HG02970 (cell line): ENCODE results near the gene MTA2.
"Not testable (repeated sequence)": the region's sequence is repeated elsewhere in the genome, so short reads cannot be mapped to it uniquely, and the experiment has no call there.

Experiments
- ATAC-seq: cut with Tn5 transposase; IDR thresholded peaks from one replicate; pipeline ENCODE4 v1.9.1; 2021; ENCODE audit warnings: mild to moderate bottlenecking, moderate library complexity, moderate number of reproducible peaks; ENCODE audit not compliant: unreplicated experiment, low FRiP score

Gene MTA2

DNA sequence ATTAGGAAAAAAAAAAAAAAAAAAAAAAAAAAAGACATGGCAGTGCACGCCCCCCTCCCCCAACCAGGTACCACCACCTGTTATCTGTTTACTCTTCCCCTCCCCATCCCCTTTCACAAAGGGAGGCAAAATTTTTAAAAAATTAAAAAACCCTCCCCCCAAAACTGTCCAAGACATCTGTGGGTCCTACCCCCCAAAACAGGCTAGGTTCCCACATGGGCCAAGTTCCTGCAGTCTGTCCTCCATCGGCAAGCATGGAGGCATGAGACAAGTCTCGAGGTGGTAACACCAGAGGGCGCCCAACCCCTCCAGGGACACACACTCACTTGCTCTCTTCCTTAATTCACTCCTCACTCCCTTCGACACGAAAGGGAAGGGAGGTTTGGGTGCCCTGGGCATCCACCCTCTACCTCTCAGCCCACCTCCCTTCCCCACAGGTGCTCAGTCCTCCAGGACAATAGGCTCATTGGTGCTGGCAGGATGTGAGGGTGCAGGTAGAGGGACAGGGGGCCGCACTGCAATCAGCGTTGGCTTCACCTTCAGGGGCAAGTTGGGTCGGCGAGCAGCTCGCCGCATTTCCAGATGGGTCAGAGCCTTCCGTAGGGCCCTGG is 8.1 kb downstream of the MTA2 start:
- no peak for ATAC-seq

DNA sequence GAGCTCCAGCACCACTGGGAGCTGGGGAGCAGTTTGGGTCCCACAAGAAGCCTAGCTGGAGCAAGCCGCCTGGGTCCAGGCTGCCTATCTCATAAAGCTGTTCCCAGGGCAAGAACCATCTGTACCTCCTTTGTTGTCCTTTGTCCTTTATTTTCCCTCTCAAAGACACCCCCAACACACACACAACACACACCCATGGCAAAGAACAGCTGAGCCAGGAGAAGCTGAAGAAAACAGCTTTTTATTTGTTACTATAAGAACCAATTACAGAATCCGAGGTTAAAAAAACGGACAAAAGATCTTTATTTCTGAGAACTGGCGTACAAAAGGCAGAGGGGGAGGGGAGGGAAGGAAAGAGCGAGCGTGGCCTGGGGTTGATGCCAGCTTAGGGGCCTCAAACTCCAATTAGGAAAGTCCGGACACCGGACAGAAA is 8.7 kb downstream of the MTA2 start:
- ATAC-seq = no peak

DNA sequence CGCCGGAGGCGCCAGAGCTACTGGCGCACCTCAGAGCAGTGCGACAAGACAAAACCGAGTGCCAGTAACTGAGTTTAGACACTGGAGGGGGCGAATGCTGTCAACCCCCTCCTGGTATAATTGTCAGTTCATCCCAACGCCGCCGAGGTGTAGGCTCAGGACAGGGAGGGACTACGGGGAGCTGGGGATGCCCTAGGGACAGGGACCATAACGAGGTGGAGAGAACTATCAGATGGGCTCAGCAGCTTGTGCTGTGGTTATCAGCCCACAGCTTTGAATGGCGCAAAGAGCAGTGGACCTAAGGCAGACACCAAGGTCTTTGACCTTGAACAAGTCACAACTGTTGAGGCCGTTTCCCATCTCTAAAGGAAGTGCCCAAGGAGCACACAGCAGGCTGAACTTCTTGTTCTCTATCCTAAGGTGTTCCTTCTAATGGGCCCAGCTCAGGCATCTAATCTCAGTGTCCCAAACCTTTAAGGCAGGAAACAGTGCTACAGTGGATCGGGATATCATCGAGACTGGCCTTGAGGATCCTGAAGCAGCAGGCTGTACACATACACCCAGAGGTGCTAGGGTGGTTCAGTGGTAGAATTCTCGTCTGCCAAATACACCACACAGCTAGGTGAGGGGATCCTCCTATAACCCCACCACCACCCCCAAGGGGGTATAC is 9.4 kb downstream of the MTA2 start:
- no peak for ATAC-seq

DNA sequence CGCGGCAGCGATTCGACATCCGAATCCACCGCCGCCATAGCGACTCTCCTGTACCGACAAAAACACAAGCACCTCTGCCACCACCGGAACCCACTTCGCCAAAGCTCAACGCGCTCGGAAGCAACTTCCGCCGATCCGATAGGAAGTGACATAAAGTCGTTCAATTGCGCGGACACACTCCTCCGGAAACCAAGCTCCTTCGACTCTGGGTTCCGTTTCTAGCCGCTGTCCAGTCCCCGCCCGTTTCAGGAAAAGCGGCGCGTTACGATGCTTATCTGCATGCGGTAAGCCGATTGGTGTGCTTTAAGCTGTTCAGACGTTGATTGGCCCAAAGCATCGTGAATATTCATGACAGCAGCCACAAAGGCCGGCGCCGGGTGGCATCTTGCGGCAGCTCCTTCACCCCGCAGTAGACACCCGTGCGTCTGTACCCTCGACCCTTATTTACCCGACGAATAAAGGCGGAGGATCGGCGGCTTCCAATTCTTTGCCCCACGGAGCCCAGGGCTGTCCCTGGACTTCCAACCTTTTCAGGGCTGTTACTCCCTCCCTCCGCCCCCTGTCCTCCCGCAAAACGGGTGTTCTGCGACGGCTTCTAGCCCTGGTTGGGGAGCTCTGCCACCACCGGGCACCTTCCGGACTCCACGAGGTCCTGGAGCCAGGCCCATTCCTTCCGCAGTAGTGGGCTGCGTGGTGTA is 10.1 kb downstream of the MTA2 start, which contains the start of gene TUT1:
Gene TUT1, minus strand, starts transcription at position 76 of the 698 bp plus-strand sequence. Its CDS starts 38 bp downstream, at position 38.
- peak; percentile 80 for ATAC-seq

DNA sequence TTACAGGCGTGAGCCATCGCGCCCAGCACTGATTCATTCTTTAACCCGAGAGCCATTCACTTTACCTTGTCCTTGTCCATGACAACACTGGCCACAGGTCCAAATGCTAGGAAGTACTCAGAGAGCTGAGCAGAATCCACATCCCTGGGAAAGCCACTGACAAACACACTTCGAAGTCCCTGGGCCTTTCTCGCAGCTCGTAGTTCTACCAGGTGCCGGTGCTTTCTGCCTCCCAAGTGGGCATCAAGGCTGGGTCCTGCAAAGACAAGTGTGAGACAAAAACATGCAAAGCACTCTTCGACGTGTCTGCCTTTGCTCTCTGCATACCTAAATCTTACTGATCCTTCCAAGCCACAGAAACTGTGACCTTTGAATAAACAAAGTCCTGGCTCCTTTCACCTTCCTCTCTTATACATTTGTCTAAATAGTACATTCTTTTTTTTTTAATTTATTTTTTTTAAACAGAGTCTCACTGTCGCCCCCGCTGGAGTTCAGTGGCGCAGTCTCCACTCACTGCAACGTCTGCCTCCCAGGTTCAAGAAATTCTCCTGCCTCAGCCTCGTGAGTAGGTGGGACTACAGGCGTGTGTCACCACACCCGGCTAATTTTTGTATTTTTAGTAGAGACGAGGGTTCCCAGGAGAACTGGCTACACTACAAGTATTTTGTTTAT is 12.6 kb downstream of the MTA2 start:
- no peak for ATAC-seq

DNA sequence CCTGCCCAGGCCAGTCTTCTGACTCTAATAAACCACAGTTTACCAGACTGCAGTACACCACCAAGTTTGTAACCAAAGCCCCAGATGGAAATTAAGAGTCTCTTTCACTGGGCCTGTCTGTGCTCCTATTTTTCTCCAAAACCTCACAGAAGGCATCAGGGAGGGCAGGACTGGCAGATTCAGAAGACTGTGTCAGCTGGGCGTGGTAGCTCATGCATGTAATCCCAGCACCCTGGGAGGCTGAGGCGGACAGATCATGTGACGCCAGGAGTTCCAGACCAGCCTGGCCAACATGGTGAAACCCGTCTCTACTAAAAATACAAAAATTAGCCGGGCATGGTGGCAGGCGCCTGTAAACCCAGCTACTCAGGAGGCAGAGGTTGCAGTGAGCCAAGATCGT is 16.3 kb downstream of the MTA2 start:
- ATAC-seq = not testable (repeated sequence)

DNA sequence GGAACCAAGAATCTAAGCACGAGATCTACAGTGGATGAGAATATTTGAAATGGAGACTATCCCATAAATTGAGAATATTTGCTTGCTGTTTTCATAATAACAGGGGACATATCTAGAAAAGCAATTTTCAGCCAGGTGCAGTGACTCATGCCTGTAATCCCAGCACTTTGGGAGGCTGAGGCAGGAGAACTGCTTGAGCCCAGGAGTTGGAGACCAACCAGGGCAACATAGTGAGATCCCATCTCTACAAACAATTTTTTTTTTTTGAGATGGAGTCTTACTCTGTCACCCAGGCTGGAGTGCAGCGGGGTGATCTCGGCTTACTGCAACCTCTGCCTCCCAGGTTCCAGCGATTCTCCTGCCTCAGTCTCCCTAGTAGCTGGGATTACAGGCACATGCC is 19.9 kb downstream of the MTA2 start:
- ATAC-seq = not testable (repeated sequence)

DNA sequence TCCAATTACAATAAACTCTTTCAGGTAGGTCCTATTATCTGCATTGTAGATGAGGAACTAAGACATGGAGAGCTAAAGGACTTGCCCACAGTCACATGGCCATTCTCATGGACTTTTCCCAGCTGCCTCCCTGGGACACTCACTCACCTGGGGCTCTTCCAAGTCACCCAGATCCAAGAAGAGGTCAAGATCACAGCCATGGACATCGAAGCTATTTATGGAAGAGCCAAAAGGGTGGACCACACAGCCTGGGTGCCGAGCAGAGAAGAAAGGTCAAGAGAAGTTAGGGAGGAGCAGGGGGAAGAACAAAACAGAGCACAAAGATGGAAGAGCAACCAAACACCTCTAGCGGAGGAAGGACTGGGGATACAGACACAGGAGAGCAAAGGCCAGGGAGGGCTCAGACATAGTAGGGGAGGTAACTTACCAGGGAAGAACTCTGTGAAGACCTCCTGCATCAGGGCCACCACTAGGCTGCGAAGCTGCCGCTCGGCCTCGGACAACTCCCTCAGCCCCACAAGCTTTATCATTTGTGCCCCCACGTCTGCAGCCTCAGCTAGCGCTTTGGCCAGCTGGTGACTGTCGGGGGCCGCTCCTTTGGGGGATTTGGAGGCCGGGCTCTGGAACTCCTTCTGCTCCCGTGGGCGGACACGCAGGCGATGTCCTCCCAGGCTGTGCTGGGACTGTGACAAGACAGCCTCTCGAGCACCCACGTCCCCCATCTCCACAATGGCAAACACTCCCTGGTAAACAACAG is 20.5 kb downstream of the MTA2 start:
- no peak for ATAC-seq

DNA sequence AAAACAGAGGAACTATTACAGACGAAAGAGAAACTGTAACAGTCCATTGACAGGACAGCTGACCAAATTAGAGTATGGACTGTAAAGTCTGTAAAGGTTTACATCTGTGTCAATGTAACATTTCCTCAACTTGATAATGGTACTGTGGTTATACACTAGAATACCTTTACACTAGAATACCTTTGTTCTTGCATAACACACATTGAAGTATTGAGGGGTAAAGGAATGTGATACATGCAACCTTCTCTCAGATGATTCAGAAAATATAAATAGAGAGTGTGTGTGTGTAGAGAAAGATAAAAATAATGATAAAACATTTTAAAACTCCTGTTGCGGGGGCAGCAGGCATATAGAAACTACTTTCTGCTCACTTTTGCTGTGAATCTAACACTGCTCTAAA is 22.4 kb downstream of the MTA2 start:
- ATAC-seq = no peak

DNA sequence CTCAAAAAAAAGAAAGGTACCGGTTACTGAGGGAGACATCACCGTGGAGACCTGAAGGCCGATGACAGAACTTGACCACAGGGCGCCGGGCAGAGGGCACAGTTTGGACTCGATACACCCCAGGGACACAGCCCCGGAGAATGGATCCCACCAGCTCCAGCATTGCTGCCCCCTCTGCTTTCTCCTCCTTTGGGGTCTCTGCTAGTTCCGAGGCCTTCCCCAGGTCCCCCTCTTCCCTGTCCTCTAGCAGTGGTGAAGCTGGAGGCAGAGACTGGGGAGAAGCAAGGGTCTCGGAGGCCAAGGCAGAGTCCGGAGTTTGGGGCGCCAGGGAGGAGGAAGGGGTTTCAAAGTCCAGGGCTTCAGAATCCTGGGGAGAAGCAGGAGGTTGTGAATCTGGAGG is 23.1 kb downstream of the MTA2 start:
- no peak for ATAC-seq

DNA sequence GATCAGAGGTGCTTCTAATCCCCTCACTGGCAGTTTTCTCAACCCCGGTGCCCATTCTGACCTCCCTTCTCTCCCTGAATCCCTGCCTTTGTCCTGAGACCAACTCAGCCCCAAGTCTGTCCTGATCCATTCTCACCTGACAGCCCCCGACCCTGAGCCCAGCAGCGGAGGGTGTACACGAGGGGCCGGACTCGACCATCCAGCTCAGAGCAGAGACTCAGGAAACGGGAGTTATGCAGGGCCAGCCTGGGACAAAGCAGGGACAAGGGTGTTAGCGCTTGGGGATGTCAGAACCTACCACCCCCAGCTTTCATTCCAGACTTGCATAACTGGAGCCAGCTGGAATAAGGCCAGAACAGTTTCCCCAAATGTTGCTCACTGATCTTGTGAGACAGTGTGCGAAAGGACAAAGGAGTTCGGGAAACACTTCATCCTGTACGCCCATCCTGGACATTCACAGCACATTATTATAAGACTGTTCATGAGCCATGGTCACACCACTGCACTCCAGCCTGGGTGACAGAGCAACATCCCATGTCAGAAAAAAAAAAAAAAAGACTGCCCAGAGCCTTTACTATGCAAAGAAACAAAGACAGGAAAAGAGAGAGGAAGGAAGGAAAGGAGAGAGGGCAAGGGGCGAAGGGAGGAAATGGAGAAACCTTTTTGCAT is 24.5 kb downstream of the MTA2 start:
- ATAC-seq = no peak

DNA sequence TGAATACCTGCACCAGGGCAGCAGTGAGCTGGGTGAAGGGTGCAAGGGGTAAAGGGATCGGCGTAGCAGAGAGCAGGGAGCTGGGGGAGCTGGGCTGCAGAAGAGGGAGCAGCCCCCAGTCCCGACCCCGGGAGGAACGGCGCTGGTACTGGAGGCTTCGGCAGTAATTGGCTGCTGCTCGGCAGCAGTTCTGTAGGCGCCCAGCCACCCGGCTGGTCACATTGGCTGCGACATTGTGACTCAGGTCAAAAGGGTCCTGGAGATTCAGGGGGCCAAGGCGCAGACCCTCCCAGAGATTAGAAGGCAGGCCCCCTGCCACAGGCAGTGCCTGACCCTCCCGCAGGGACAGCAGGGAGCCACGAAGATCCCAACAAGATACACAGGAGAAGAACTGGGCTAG is 25.8 kb downstream of the MTA2 start:
- no peak for ATAC-seq

DNA sequence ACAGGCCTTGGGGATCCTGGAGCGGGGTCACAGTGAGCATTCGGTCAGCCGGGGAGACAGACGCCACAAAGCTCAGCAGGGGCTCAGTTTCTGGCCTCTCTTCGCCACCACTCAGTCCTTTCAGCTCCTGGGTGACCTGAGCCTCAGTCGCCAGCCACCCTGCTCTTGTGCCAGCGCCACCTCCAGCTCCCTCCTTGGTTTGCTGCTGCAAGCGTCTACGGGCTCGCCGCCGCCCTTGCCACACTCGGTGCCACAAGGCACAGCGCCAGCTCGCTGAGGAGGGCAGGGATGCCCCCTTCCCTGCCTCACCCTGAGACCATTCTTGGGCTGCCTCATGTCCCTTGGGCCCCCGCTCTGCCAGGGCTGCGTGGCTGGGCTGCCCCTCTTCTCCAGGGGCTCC is 26.5 kb downstream of the MTA2 start:
- no peak for ATAC-seq

DNA sequence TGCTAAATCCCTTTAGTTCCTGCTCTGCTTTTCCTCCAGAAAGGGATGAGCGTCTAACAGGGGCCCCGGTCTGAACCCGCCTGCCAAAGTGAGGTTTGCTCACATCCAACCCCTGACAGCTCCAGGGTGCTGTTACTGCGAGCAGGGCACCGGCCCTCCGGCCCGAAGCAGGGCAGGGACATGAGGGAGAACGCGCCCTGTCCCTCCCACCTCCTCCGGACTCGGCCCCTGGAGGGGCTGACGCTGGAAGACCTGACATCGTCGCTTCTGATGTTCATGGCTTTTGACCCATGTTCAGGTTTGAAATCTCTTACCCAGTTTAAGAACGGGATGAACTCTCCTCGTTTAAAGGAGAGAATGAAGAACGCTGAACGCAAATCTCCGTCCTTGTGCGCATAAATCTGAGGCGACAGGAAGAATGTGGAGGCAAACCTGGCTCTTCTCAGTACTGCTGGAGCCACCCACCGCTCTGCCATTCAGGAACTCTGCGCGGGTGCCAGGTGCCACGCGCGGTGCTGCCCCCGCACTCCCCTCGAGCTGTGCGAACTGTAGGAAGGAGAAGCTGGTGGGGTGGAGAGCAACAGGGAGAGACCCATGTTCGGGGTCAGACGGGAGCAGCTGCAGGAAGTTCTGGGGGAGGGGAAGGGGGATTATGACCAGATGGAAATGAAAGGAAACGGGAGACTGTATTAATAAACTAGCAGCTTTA is 27.1 kb downstream of the MTA2 start:
- ATAC-seq = peak; percentile 6

DNA sequence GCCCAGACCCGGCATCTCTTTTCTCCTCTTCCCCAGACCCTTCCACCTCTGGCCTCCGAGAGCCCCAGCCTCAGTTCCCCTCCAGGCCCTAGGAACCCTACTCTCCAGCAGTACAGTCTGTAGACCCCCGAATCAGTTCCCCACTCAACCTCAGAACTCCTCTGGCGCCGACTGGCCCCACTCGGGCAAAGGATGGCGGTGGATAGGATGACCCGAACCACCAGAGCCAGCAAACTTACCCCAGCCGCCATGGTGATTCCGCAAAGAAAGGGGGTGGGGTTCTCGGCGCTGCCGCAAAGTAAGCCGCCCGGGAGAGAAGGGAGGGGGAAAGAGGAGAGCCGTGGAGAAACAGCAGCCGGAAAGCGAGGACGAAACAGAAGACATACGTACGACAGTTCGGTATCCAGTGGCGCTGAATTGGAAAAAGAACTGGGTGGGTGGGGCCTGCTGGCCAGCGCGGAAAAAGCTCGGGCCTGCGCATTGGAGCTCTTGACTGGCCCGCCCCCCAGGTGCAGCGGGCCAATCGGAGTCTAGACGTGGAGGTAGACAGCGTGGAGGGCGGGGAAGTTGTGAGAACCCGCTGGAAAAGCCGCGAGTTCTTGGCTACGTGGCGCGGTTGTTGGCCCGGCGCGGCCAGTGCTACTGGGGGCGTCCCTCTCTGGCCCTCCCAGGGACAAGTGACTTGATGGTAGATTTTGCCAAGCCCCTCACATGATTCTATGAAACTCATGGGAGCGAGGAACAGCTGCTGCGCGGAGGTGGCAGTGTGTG is 27.9 kb downstream of the MTA2 start, which contains the start of gene EEF1G:
Gene EEF1G, minus strand, starts transcription at position 300 of the 771 bp plus-strand sequence. Its CDS starts 49 bp downstream, at position 251.
- ATAC-seq = peak; percentile 92

DNA sequence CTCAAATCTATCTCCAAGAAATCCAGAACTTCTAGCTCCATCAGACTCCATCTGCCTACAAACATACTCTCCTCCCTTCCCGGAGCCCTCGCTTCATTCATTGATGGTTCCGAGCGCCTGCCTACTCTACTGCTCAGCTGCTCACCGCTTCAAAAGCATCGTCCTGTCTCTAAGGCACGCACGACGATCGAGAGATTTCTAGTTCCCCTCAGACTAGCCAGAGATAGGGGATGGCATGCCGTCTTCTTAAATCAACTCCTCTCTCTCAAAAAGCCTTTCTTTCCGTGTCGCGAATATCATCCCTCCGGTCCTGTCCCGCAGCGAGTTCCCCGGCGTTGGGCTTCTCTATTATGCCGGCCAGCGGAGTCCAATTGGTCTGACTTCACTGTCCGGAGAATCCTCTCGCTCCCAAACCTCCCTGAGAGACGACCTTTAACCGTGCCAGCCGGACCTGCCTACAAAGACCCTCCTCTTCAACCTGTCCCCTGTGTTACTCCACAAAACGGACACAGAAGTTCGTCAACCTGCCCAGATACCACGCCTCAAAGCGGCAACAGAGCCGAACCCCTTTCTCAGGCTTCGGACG is 28.6 kb downstream of the MTA2 start:
- ATAC-seq = no peak

DNA sequence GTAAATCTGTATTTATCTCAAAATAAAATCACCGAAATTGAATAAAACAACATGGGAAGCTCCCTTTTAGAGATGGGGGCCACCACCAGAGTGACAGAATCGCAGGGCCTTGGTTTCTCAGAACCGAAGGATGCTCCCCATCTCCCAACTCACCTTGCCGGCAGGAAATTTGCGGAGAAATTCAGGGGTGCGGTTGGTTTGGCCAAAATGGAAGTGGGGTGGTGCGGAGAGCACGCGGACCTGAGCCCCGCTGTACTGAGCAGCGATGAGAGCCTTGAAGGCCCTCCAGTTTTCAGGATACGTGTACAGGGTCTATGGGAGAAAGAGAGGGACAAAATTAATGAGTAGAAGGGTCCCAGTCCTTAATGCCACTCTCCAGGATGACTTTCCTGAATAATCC is 29.2 kb downstream of the MTA2 start:
- ATAC-seq = no peak

DNA sequence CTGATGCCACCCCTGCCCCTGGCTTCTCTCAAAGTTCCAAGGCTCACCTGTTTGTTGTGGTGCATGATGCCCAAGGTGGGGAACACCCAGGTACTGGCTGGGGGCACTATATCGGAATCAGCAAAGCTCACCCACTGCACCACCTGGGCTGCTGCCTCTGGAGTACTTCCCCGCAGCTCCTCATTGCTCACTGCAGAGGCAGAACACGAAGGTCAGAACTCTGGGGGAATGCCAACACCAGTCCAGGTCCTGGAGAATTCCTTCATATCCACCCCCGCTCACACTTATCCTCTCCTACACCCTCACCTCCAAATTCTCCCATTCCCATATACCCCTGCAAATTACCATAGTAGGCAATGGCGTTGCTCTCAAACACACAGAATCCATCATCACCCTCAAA is 30.2 kb downstream of the MTA2 start:
- not testable (repeated sequence) for ATAC-seq
